Endothelial cell of umbilical vein (primary cell): ENCODE results near the gene CDYL. TPM values are rescaled to one million over a fixed set of nuclear protein-coding genes. Genes with fewer than 3 reads are reported as not detected.

Source experiments
- BruUV-seq: library from RNA; stranded (reverse); fragments of 400-500 nt; replicated peaks from 2 replicates; lab custom pipeline; 2021; lab: Mats Ljungman, UMichigan
- CTCF ChIA-PET: fragments of 300-600, 350-600 bp; sonication (Branson Sonifier 250); formaldehyde crosslinking; loops from one replicate; lab custom pipeline; 2021; ENCODE audit warnings: antibody characterized with exemption, inconsistent platforms; lab: Charles Lee
- POLR2A ChIA-PET: fragments of 300-600, 350-600 bp; sonication (Branson Sonifier 250); formaldehyde crosslinking; loops from one replicate; lab custom pipeline; 2021; ENCODE audit warnings: antibody characterized with exemption, inconsistent platforms; lab: Charles Lee
- DNase-seq: peaks from one replicate; pipeline ENCODE4 v3.0.0-alpha.2; 2011; ENCODE audit warnings: low read depth, low spot score
- FAIRE-seq: peaks from 2 replicates; lab custom pipeline; 2011; peaks lifted over from hg19 to GRCh38; lab: Jason Lieb, UNC
- H2AFZ ChIP-seq: 2 replicates; pipeline ENCODE4 v1.6.0; 2012; ENCODE audit warnings: low read depth, low read length, control low read depth, inconsistent platforms
- H3K27ac ChIP-seq: 2 replicates; pipeline ENCODE4 v1.5.1; 2011; ENCODE audit warnings: low read depth, mild to moderate bottlenecking, control low read depth, low read length, moderate library complexity; ENCODE audit not compliant: insufficient read depth
- H3K27me3 ChIP-seq, 2 experiments: 2 replicates each; pipeline versions ENCODE4 v1.6.0 to v1.6.1; 2011; ENCODE audit warnings: low read length in 2 of 2, mixed read lengths in 1 of 2; ENCODE audit not compliant: control insufficient read depth in 2 of 2, insufficient read depth in 2 of 2
- H3K36me3 ChIP-seq, 2 experiments: 2 replicates in 1 of 2; 3 replicates in 1 of 2; pipeline ENCODE4 v1.5.1; 2011; ENCODE audit warnings: low read length in 2 of 2, mild to moderate bottlenecking in 1 of 2, moderate library complexity in 1 of 2; ENCODE audit not compliant: control insufficient read depth in 2 of 2, insufficient read depth in 2 of 2; ENCODE audit errors: extremely low read depth in 1 of 2
- H3K4me1 ChIP-seq: 3 replicates; pipeline ENCODE4 v1.5.1; 2011; ENCODE audit warnings: mild to moderate bottlenecking, low read length; ENCODE audit not compliant: control insufficient read depth, insufficient read depth; ENCODE audit errors: extremely low read depth
- H3K4me2 ChIP-seq: 2 replicates; pipeline ENCODE4 v1.6.1; 2011; ENCODE audit warnings: low read length, control low read depth, mixed read lengths; ENCODE audit not compliant: insufficient read depth
- H3K4me3 ChIP-seq, 3 experiments: fragments of 200-600 bp in 1 of 3; sonication (generic), shearing (Covaris generic) in 1 of 3; replicated peaks in 1 of 3; 2 replicates each; pipeline ENCODE4 v1.5.1; 2011 to 2016; ENCODE audit warnings: control low read depth in 3 of 3, low read length in 3 of 3, mild to moderate bottlenecking in 2 of 3, inconsistent platforms in 1 of 3, low read depth in 1 of 3, moderate library complexity in 1 of 3; ENCODE audit not compliant: insufficient read depth in 1 of 3
- H3K79me2 ChIP-seq: 2 replicates; pipeline ENCODE4 v1.6.0; 2012; ENCODE audit warnings: low read length, inconsistent platforms; ENCODE audit not compliant: control insufficient read depth, insufficient read depth
- H3K9ac ChIP-seq: replicated peaks from 2 replicates; pipeline ENCODE3; 2011; ENCODE audit warnings: low read length, control low read depth; ENCODE audit not compliant: insufficient read depth; ENCODE audit errors: extremely low read depth
- H3K9me1 ChIP-seq: replicated peaks from 3 replicates; pipeline ENCODE4 v1.6.0; 2011; ENCODE audit warnings: mild to moderate bottlenecking, low read length; ENCODE audit not compliant: control insufficient read depth, insufficient read depth; ENCODE audit errors: extremely low read depth
- H3K9me3 ChIP-seq: replicated peaks from 2 replicates; pipeline ENCODE4 v1.5.1; 2012; ENCODE audit warnings: low read length, inconsistent platforms; ENCODE audit not compliant: control insufficient read depth, insufficient read depth
- H4K20me1 ChIP-seq: replicated peaks from 2 replicates; pipeline ENCODE3; 2011; ENCODE audit warnings: mild to moderate bottlenecking, low read length; ENCODE audit not compliant: control insufficient read depth, insufficient read depth; ENCODE audit errors: extremely low read depth
- EZH2 ChIP-seq: IDR thresholded peaks from 2 replicates; pipeline ENCODE4 v1.6.1; 2012; ENCODE audit warnings: borderline replicate concordance, low read depth, mild to moderate bottlenecking, moderate library complexity, low read length, inconsistent platforms; ENCODE audit not compliant: severe bottlenecking
- FOS ChIP-seq: IDR thresholded peaks from 2 replicates; pipeline ENCODE4 v1.6.1; 2011; ENCODE audit warnings: mild to moderate bottlenecking, low read length, moderate library complexity, borderline replicate concordance; ENCODE audit not compliant: insufficient read depth
- GATA2 ChIP-seq: IDR thresholded peaks from 2 replicates; pipeline ENCODE4 v1.7.0; 2011; ENCODE audit warnings: low read depth, mild to moderate bottlenecking, moderate library complexity, mixed read lengths, low read length; ENCODE audit not compliant: insufficient read length, insufficient read depth
- JUN ChIP-seq: IDR thresholded peaks from 2 replicates; pipeline ENCODE4 v1.6.1; 2011; ENCODE audit warnings: borderline replicate concordance, low read depth; ENCODE audit not compliant: insufficient read length, insufficient read depth
- MYC ChIP-seq: IDR thresholded peaks from one replicate; pipeline ENCODE4 v1.6.1; 2011; ENCODE audit warnings: mild to moderate bottlenecking, low read depth, low read length
- POLR2A ChIP-seq: IDR thresholded peaks from 2 replicates; pipeline ENCODE4 v1.6.1; 2012; ENCODE audit warnings: low read depth, mild to moderate bottlenecking, control low read depth, low read length
- POLR2AphosphoS5 ChIP-seq: IDR thresholded peaks from 2 replicates; pipeline ENCODE4 v1.6.1; 2012; ENCODE audit warnings: low read depth, mild to moderate bottlenecking, control low read depth, low read length, moderate library complexity; ENCODE audit not compliant: insufficient read depth
- dilution Hi-C: fragments of 300-500 bp; cut with MboI; formaldehyde crosslinking; loops from one replicate; pipeline ENCODE4 v1.15.0; 2019; ENCODE audit warnings: low sequenced_read_pairs; ENCODE audit not compliant: extremely low pct_ligation_motif_present
- intact Hi-C: fragments of 100-400 bp; cut with micrococcal nuclease; formaldehyde crosslinking; loops from one replicate; pipeline ENCODE4 v1.10.0; 2022
- polyA plus RNA-seq, 4 experiments: library from polyadenylated mRNA; depleted of rRNA in 3 of 4; stranded (reverse) in 3 of 4; unstranded in 1 of 4; fragments of >200 nt; gene quantifications; 2 replicates each; pipeline versions ENCODE4 v1.2.1 to v1.2.3, GENCODE V29; 2011 to 2012; ENCODE audit warnings: missing spikeins in 1 of 4
- total RNA-seq: library from RNA; stranded (reverse); gene quantifications from 2 replicates; pipeline ENCODE4 v1.2.3, GENCODE V29; 2021
- TF ChIP-seq, protein P1 (sequence below), 2 donors: IDR thresholded peaks; 1 replicate in 1 of 2; 2 replicates in 1 of 2; pipeline ENCODE4 v1.5.1; 2011; ENCODE audit warnings: low read length in 2 of 2, mild to moderate bottlenecking in 2 of 2, moderate library complexity in 2 of 2, control low read depth in 1 of 2, inconsistent platforms in 1 of 2, low read depth in 1 of 2; ENCODE audit not compliant: insufficient read depth in 1 of 2; ENCODE audit errors: extremely low read depth in 1 of 2
- TF ChIP-seq, protein P2 (sequence below): IDR thresholded peaks from 2 replicates; pipeline ENCODE4 v1.6.1; 2011; ENCODE audit not compliant: insufficient read depth, insufficient read length

CDYL gene
- total and polyA plus RNA-seq, 2 donors (not counting 3 experiments of a cell fraction or from before 2014, with no cell fraction given) = 10.2 to 35.6 TPM

DNA sequence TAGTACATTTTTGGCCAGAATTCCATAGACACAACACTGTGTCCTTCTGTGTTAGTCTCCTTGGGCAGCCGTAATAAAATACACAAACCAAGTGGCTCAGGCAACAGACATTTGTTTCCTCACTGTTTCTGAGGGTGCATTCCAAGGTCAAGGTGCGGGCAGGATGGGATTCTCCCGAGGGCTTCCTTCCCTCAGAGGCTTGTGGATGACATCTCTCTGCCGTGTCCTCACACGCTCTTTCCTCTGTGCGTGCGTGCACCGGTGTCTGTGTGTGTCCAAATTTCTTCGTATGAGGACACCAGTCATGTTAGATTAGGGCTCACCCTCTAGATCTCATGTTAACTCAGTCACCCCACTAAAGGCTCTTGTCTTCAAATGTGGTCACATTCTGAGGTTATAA, 30.6 kb downstream of the CDYL start:
- DNase-seq (no peak), FAIRE-seq (no peak)
- no peaks in the 10 kb centered on the region for H3K36me3 ChIP-seq
- no peak overlapping the region for H2AFZ ChIP-seq
- no peak overlapping the region for H3K27ac ChIP-seq
- no peak overlapping the region for H3K4me3 ChIP-seq
- no TSS peak for BruUV-seq
- H3K9me1 ChIP-seq = no peaks in the 10 kb centered on the region
- dilution Hi-C loops = no loop called here
- no peak overlapping the region for H3K4me2 ChIP-seq
- H3K9me3 ChIP-seq = no peaks in the 10 kb centered on the region
- intact Hi-C loops = loop anchor here (1.0 kb wide), 1 partner anchor 493 kb away; no protein-coding TSS in a partner anchor
- no peaks in the 10 kb centered on the region for H4K20me1 ChIP-seq
- CTCF ChIA-PET = interaction anchor here (0.6 kb wide), 1 partner anchor 27 kb away, joined by 3 read pairs; no protein-coding TSS in a partner anchor
- TF ChIP-seq, protein P1, sequence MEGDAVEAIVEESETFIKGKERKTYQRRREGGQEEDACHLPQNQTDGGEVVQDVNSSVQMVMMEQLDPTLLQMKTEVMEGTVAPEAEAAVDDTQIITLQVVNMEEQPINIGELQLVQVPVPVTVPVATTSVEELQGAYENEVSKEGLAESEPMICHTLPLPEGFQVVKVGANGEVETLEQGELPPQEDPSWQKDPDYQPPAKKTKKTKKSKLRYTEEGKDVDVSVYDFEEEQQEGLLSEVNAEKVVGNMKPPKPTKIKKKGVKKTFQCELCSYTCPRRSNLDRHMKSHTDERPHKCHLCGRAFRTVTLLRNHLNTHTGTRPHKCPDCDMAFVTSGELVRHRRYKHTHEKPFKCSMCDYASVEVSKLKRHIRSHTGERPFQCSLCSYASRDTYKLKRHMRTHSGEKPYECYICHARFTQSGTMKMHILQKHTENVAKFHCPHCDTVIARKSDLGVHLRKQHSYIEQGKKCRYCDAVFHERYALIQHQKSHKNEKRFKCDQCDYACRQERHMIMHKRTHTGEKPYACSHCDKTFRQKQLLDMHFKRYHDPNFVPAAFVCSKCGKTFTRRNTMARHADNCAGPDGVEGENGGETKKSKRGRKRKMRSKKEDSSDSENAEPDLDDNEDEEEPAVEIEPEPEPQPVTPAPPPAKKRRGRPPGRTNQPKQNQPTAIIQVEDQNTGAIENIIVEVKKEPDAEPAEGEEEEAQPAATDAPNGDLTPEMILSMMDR (IDR thresholded peaks at IDR 0.05; ENCODE audit: extremely low read depth in 1 of 2, insufficient read depth in 1 of 2, low read depth in 1 of 2, low read length in 2 of 2) = no peak
- TF ChIP-seq JUN = no peak
- TF ChIP-seq FOS = no peak
- TF ChIP-seq, protein P2, sequence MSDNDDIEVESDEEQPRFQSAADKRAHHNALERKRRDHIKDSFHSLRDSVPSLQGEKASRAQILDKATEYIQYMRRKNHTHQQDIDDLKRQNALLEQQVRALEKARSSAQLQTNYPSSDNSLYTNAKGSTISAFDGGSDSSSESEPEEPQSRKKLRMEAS = no peak
- TF ChIP-seq POLR2A = no peak
- TF ChIP-seq GATA2 = no peak
- no peak for TF ChIP-seq EZH2
- no peak for TF ChIP-seq MYC
- TF ChIP-seq POLR2AphosphoS5 = no peak
- POLR2A ChIA-PET = no interaction called here
- H3K4me1 ChIP-seq = peaks cover 19% of the 10 kb centered on the region
- H3K27me3 ChIP-seq = no peaks in the 10 kb centered on the region
- H3K9ac ChIP-seq = no peak overlapping the region
- H3K79me2 ChIP-seq = peaks cover 68% of the 10 kb centered on the region
